Right cardiac atrium (tissue), 5 donors: ENCODE results near the gene CRYGB. TPM values are rescaled to one million over a fixed set of nuclear protein-coding genes. Genes with fewer than 3 reads are reported as not detected.
"Not testable (repeated sequence)": the region's sequence is repeated elsewhere in the genome, so short reads cannot be mapped to it uniquely, and the experiment has no call there.

Experiments
- ATAC-seq, 2 donors: fragments of 200-7000 bp; cut with Tn5 transposase; one replicate each; pipeline versions ENCODE4 v1.8.0 to v1.9.1; 2020; ENCODE audit warnings: moderate library complexity in 2 of 2, mild to moderate bottlenecking in 1 of 2
- DNase-seq, 3 donors: peaks; one replicate each; pipeline ENCODE4 v3.0.0-alpha.2; 2020
- H3K27ac ChIP-seq: one replicate; pipeline ENCODE4 v1.5.1; 2013; ENCODE audit warnings: mild to moderate bottlenecking, low read length, control low read depth, moderate library complexity
- H3K27me3 ChIP-seq: one replicate; pipeline ENCODE4 v1.6.1; 2013; ENCODE audit not compliant: control insufficient read depth, insufficient read depth
- H3K4me1 ChIP-seq: one replicate; pipeline ENCODE4 v1.6.1; 2013; ENCODE audit warnings: low read length; ENCODE audit not compliant: control insufficient read depth, insufficient read depth
- H3K4me3 ChIP-seq: one replicate; pipeline ENCODE4 v1.5.1; 2013; ENCODE audit warnings: low read length, control low read depth
- H3K9me3 ChIP-seq: one replicate; pipeline ENCODE4 v1.6.1; 2013; ENCODE audit warnings: low read length; ENCODE audit not compliant: control insufficient read depth
- WGBS: extraction: QIAGEN DNeasy Blood & Tissue Kit; methylation state at CpG from one replicate; pipeline ENCODE4 v1.1.7; 2013; 5-methylcytosine and 5-hydroxymethylcytosine counted together
- intact Hi-C, 4 donors: fragments of 100-400 bp; cut with DNase I; formaldehyde crosslinking; loops; one replicate each; pipeline versions ENCODE4 v1.11.0 to v1.14.0; 2022 to 2023
- polyA plus RNA-seq: library from polyadenylated mRNA; stranded (reverse); fragments of 200-250 nt; gene quantifications from one replicate; pipeline ENCODE4 v1.2.3, GENCODE V29; 2013
- total RNA-seq, 4 donors: library from RNA; stranded (reverse); fragmentation: NEBNext Ultra II Directional; extraction: Animal tissue kit (Norgen Biotek cat#: 25700); gene quantifications; one replicate each; pipeline ENCODE4 v1.2.1, GENCODE V29; 2021
- donor health status: healthy with polysubstance abuse.
- donor health status: DM: no; HTN: yes; CAD: no.
- donor health status: DM: no; HTN: no; CAD: no.
- donor health status: DM: no; HTN: yes; CAD: no; lungs with severe emphysema.
- donor health status: DM: yes; HTN: yes; CAD: no.

CRYGB gene
- total and polyA plus RNA-seq, 5 donors, result not detected

DNA sequence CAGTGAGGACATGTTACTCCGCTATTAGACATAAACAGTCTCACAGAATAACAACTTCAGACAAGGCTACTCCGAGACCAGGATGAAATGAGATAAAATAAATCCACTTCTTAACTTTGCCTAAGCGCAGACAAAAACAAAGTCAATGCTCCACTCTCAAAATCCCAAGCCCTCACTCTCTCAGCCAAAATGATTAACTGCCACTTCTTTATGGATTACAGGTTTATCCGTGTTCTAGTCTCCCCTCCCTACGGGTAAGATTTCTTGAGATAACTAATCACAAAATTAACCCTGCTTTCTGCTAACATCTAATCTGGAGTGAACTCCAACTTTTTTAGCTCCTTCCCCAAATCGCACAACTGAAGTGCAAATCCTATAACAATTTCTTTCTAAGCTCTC is 15.2 kb downstream of the CRYGB start:
- intact Hi-C loops, result no loop called here
- no peak for ATAC-seq
- Histone ChIP-seq H3K4me3 (no peak overlapping the region), H3K27me3 (no peaks in the 10 kb centered on the region), H3K27ac (no peak overlapping the region), H3K9me3 (no peaks in the 10 kb centered on the region), H3K4me1 (no peaks in the 10 kb centered on the region)
- 46% methylated on average over 6 of the region's 6 CpGs for WGBS
- no peak for DNase-seq

- no peaks in the 10 kb centered on the region for H3K4me1 ChIP-seq
- H3K27ac ChIP-seq, result no peak within 1 kb of the TSS
- H3K4me3 ChIP-seq, result no peak within 1 kb of the TSS
- DNase-seq (peak in 1 of 3 donors; percentile 43), ATAC-seq (peak; percentile 34 to 77)
- H3K9me3 ChIP-seq, result no peaks in the 10 kb centered on the region
- 60% methylated on average over 19 of the region's 19 CpGs for WGBS
- no peaks in the 10 kb centered on the region for H3K27me3 ChIP-seq
- intact Hi-C loops, result no loop called here
Measured at GRCh38 chr2:208129744-208130711, 15.9 kb downstream of the CRYGB start, which contains the start of gene CRYGC. Gene CRYGC, minus strand, starts transcription at chr2:208129828. Its CDS starts 36 bp downstream, at chr2:208129792.

DNA sequence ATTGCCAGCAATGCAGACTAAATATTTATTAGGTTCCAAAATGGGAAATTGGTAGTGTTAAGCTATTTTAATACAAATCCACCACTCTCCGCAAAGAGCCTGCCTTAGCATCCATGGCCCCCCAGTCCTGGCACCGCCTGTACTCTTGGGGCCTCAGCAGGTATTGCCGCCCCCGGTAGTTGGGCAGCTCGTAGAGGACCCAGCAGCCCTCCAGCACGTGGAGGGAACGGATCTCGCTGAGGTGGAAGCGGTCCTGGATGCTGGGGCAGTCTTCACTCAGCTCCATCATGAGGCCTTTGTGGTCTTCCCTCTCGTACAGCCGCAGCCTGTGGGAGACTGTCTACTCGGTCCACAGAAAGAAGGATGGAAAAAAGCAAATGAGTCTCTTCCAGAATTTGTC is 17.8 kb downstream of the CRYGB start:
- ATAC-seq, result no peak
- no peaks in the 10 kb centered on the region for H3K27me3 ChIP-seq
- H3K4me1 ChIP-seq, result no peaks in the 10 kb centered on the region
- no peak overlapping the region for H3K4me3 ChIP-seq
- whole genome bisulfite sequencing, result 90% methylated on average over 12 of the region's 12 CpGs
- no peak overlapping the region for H3K27ac ChIP-seq
- DNase-seq, result no peak
- intact Hi-C loops, result no loop called here
- no peaks in the 10 kb centered on the region for H3K9me3 ChIP-seq

- no peaks in the 10 kb centered on the region for H3K27me3 ChIP-seq
- no peaks in the 10 kb centered on the region for H3K4me1 ChIP-seq
- no peak overlapping the region for H3K4me3 ChIP-seq
- intact Hi-C loops, result no loop called here
- WGBS, result 95% methylated on average over 4 of the region's 4 CpGs
- no peak overlapping the region for H3K27ac ChIP-seq
- ATAC-seq (no peak), DNase-seq (no peak)
- H3K9me3 ChIP-seq, result no peaks in the 10 kb centered on the region
Measured at GRCh38 chr2:208127090-208127489, 18.9 kb downstream of the CRYGB start.

GRCh38 chr2:208125251-208125650 is 20.7 kb downstream of the CRYGB start:
- no peak overlapping the region for H3K4me3 ChIP-seq
- intact Hi-C loops, result no loop called here
- no peak overlapping the region for H3K27ac ChIP-seq
- 90% methylated on average over 4 of the region's 4 CpGs for WGBS
- H3K4me1 ChIP-seq, result no peaks in the 10 kb centered on the region
- DNase-seq (no peak), ATAC-seq (no peak)
- H3K9me3 ChIP-seq, result no peaks in the 10 kb centered on the region
- no peaks in the 10 kb centered on the region for H3K27me3 ChIP-seq

- H3K4me3 ChIP-seq, H3K9me3 ChIP-seq, intact Hi-C loops, H3K27ac ChIP-seq, H3K4me1 ChIP-seq, H3K27me3 ChIP-seq: not testable (repeated sequence)
- peak in 2 of 3 donors; percentile 40 to 60 for DNase-seq
- ATAC-seq, result peak; percentile 53 to 54
- 8% methylated on average over 46 of the region's 46 CpGs for WGBS
Measured at GRCh38 chr2:208124013-208124715, 21.8 kb downstream of the CRYGB start, which contains the start of gene CRYGD. Gene CRYGD, minus strand, starts transcription at chr2:208124524. Its CDS starts 51 bp downstream, at chr2:208124473.

- Histone ChIP-seq H3K27ac (no peak overlapping the region), H3K4me3 (no peak overlapping the region), H3K9me3 (no peaks in the 10 kb centered on the region), H3K4me1 (no peaks in the 10 kb centered on the region), H3K27me3 (no peaks in the 10 kb centered on the region)
- intact Hi-C loops, result no loop called here
- DNase-seq (no peak), ATAC-seq (no peak)
- 99% methylated on average over 1 of the region's 1 CpG for WGBS
Measured at GRCh38 chr2:208122248-208122647, 23.7 kb downstream of the CRYGB start.

- Histone ChIP-seq H3K27me3 (no peaks in the 10 kb centered on the region), H3K4me1 (no peaks in the 10 kb centered on the region), H3K9me3 (no peaks in the 10 kb centered on the region), H3K4me3 (no peak overlapping the region), H3K27ac (no peak overlapping the region)
- ATAC-seq (no peak), DNase-seq (no peak)
- intact Hi-C loops, result no loop called here
- 94% methylated on average over 3 of the region's 3 CpGs for WGBS
Measured at GRCh38 chr2:208118918-208119317, 27.0 kb downstream of the CRYGB start.

DNA sequence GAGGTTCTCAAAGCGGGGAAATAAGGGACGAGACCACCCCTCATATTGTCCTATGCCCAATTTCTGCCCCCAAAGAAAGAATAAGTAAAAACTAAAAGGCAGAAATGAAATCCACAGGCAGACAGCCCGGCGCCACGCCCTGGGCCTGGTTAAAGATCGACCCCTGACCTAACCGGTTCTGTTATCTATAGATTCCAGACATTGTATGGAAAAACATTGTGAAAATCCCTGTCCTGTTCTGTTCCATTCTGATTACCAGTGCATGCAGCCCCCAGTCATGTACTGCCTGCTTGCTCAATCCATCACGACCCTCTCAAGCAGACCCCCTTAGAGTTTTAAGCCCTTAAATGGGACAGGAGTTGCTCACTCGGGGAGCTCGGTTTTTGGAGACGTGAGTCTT is 28.6 kb downstream of the CRYGB start:
- WGBS, result 91% methylated on average over 11 of the region's 11 CpGs
- H3K4me3 ChIP-seq, result not testable (repeated sequence)

GRCh38 chr2:208112969-208113368 is 33.0 kb downstream of the CRYGB start:
- ATAC-seq (no peak), DNase-seq (no peak)
- Histone ChIP-seq H3K4me1 (peaks cover 1% of the 10 kb centered on the region), H3K27me3 (no peaks in the 10 kb centered on the region), H3K27ac (no peak overlapping the region), H3K4me3 (no peak overlapping the region), H3K9me3 (no peaks in the 10 kb centered on the region)
- WGBS, result 59% methylated on average over 7 of the region's 7 CpGs
- intact Hi-C loops, result no loop called here

More for the DNA sequence above, 28.6 kb downstream of the CRYGB start:
- H3K27me3 ChIP-seq, ATAC-seq, H3K9me3 ChIP-seq, H3K27ac ChIP-seq, DNase-seq, H3K4me1 ChIP-seq, intact Hi-C loops: not testable (repeated sequence)

- H3K9me3 ChIP-seq, H3K27me3 ChIP-seq, H3K27ac ChIP-seq, H3K4me1 ChIP-seq, intact Hi-C loops: not testable (repeated sequence)
- DNase-seq, result peak in 1 of 3 donors; percentile 38
- peak in 1 of 2 donors; percentile 28 for ATAC-seq
- WGBS, result 11% methylated on average over 36 of the region's 36 CpGs
- peak overlapping the region; percentile 29 for H3K4me3 ChIP-seq
Measured at GRCh38 chr2:208112273-208112745, 33.6 kb downstream of the CRYGB start.
